ENCODE measurements around the gene ALX4.
A peak's percentile ranks its signal among the peaks of the same experiment; 100 is the strongest.

The ALX4 gene

DNA sequence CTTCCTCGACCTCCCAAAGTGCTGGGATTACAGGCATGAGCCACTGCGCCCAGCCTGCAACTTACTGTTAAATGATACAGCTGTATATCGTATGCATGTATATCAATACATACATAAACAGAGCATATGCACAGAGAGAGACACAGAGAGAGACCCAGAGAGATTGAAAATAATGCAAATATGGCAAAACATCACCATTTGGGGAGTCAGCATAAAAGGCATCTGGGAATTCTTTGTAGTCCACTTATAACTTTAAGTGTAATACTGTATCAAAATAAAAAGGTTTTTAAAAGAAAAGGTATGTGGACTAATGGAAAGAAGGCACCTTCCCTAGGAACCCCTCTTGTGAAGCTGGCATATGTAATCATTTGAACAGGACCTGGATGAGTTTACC is 21.8 kb downstream of the ALX4 start:
- Histone ChIP-seq H2BK120ac (ENCODE audit: low read depth, low read length) (no peak overlapping the region), H3K18ac (ENCODE audit: low read depth in 1 of 2, low read length in 2 of 2) (no peak overlapping the region), H3K4me1 (ENCODE audit: control insufficient read depth, insufficient read depth, low read depth, low read length) (peaks cover 8% of the 10 kb centered on the region), H2AK5ac (ENCODE audit: low read length, severe bottlenecking) (no peak overlapping the region), H3K14ac (ENCODE audit: low read length in 2 of 2) (no peak overlapping the region), H3K23ac (ENCODE audit: low read length in 2 of 2) (no peak overlapping the region), H2BK15ac (ENCODE audit: low read depth, poor library complexity, severe bottlenecking) (no peak overlapping the region), H4K91ac (ENCODE audit: low read length) (no peak overlapping the region), H3K36me3 (ENCODE audit: control insufficient read depth in 1 of 2, insufficient read depth in 2 of 2, low read depth in 1 of 2, low read length in 2 of 2) (no peaks in the 10 kb centered on the region), H3K27ac (ENCODE audit: low read length, poor library complexity, severe bottlenecking) (no peak overlapping the region), H3K4ac (ENCODE audit: low read depth in 1 of 2, low read length in 2 of 2) (no peak overlapping the region), H2BK5ac (ENCODE audit: low read depth, low read length, poor library complexity, severe bottlenecking) (no peak overlapping the region), H3K4me2 (ENCODE audit: low read length, poor library complexity, severe bottlenecking) (no peak overlapping the region), H2BK12ac (ENCODE audit: low read length in 2 of 2) (no peak overlapping the region), H3K4me3 (ENCODE audit: insufficient read depth in 1 of 2, low read depth in 1 of 2, low read length in 2 of 2) (no peak overlapping the region), H3K9me3 (ENCODE audit: control insufficient read depth, low read length) (no peaks in the 10 kb centered on the region), H3K27me3 (ENCODE audit: control insufficient read depth in 1 of 2, insufficient read depth in 1 of 2, low read length in 2 of 2) (peaks cover 5 to 18% of the 10 kb centered on the region in 2 experiments), H3K79me1 (replicated peaks; ENCODE audit: low read length, poor library complexity, severe bottlenecking) (no peaks in the 10 kb centered on the region), H2AFZ (ENCODE audit: low read depth, low read length) (no peak overlapping the region), H4K8ac (ENCODE audit: low read length) (no peak overlapping the region), H3K9ac (ENCODE audit: low read length) (no peak overlapping the region)
- DNase-seq = no peak
- WGBS = 63% methylated on average over 1 of the region's 3 CpGs

DNA sequence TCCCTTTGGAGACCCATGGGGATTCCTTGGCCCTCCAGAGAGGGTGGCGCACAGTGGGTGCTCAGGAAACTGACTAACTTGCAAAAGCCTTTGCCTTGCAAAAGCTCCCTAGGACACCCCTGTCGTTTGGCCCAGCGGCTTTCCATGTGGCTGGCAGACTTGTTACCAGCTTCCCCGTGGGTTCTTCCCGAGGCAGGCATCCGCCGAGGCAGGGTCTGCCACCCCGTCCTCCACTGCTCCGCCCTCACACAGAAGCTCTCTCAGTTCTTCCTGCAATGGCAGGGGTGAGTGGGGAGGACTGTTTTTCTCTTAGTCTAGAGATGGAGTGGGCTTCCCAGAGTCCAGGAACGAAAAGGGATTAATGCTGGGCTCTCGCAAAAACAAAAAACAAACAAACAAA is 23.0 kb downstream of the ALX4 start:
- H3K36me3 ChIP-seq (ENCODE audit: control insufficient read depth in 1 of 2, insufficient read depth in 2 of 2, low read depth in 1 of 2, low read length in 2 of 2) = no peaks in the 10 kb centered on the region
- H2AK5ac ChIP-seq (ENCODE audit: low read length, severe bottlenecking) = no peak overlapping the region
- no peak overlapping the region for H2AFZ ChIP-seq (ENCODE audit: low read depth, low read length)
- no peak overlapping the region for H3K14ac ChIP-seq (ENCODE audit: low read length in 2 of 2)
- H2BK15ac ChIP-seq (ENCODE audit: low read depth, poor library complexity, severe bottlenecking) = no peak overlapping the region
- DNase-seq = no peak
- no peak overlapping the region for H3K23ac ChIP-seq (ENCODE audit: low read length in 2 of 2)
- H4K91ac ChIP-seq (ENCODE audit: low read length) = no peak overlapping the region
- no peak overlapping the region for H3K27ac ChIP-seq (ENCODE audit: low read length, poor library complexity, severe bottlenecking)
- H3K79me1 ChIP-seq (replicated peaks; ENCODE audit: low read length, poor library complexity, severe bottlenecking) = no peaks in the 10 kb centered on the region
- H3K18ac ChIP-seq (ENCODE audit: low read depth in 1 of 2, low read length in 2 of 2) = no peak overlapping the region
- H3K4me1 ChIP-seq (ENCODE audit: control insufficient read depth, insufficient read depth, low read depth, low read length) = peaks cover 8% of the 10 kb centered on the region
- no peak overlapping the region for H3K4ac ChIP-seq (ENCODE audit: low read depth in 1 of 2, low read length in 2 of 2)
- H3K9me3 ChIP-seq (ENCODE audit: control insufficient read depth, low read length) = no peaks in the 10 kb centered on the region
- H4K8ac ChIP-seq (ENCODE audit: low read length) = no peak overlapping the region
- no peak overlapping the region for H2BK120ac ChIP-seq (ENCODE audit: low read depth, low read length)
- no peak overlapping the region for H2BK12ac ChIP-seq (ENCODE audit: low read length in 2 of 2)
- H3K4me3 ChIP-seq (ENCODE audit: insufficient read depth in 1 of 2, low read depth in 1 of 2, low read length in 2 of 2) = no peak overlapping the region
- H2BK5ac ChIP-seq (ENCODE audit: low read depth, low read length, poor library complexity, severe bottlenecking) = no peak overlapping the region
- H3K27me3 ChIP-seq (ENCODE audit: control insufficient read depth in 1 of 2, insufficient read depth in 1 of 2, low read length in 2 of 2) = peaks cover 5 to 16% of the 10 kb centered on the region in 2 experiments
- H3K4me2 ChIP-seq (ENCODE audit: low read length, poor library complexity, severe bottlenecking) = no peak overlapping the region
- no peak overlapping the region for H3K9ac ChIP-seq (ENCODE audit: low read length)
- WGBS = 78% methylated on average over 7 of the region's 11 CpGs

DNA sequence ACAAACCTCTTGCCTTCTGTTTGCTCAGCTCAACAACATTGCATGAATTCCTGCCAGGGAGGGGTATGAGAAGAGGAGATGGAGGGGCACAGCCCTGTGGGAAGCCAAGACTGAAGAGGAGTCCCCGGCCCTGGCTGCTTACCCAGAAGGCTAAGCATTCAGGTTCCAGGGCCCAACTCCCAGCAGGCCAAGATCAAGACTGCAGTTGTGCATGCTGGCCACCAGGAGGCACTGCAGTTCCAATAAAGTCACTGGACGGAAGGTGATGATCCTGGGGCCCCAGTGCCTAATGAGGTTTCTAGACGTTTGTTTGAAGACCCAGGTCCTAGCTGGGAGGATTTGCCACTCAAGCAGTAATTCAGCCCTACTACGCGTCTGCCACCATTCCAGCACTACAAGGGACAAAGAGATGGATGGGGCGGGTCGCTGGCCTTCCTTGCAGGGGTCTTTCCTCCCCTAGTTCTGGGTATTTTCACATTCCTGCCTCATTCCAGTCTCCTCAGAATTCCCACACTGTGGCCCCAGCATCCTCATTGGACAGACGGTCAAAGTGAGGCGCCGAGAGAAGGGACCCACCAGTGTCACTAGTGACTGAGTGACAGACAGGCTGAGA is 23.6 kb downstream of the ALX4 start:
- no peak overlapping the region for H2BK120ac ChIP-seq (ENCODE audit: low read depth, low read length)
- no peak overlapping the region for H2AK5ac ChIP-seq (ENCODE audit: low read length, severe bottlenecking)
- H2AFZ ChIP-seq (ENCODE audit: low read depth, low read length) = no peak overlapping the region
- no peak overlapping the region for H2BK15ac ChIP-seq (ENCODE audit: low read depth, poor library complexity, severe bottlenecking)
- H3K4me1 ChIP-seq (ENCODE audit: control insufficient read depth, insufficient read depth, low read depth, low read length) = peaks cover 8% of the 10 kb centered on the region
- 54% methylated on average over 10 of the region's 10 CpGs for WGBS
- H3K14ac ChIP-seq (ENCODE audit: low read length in 2 of 2) = no peak overlapping the region
- no peaks in the 10 kb centered on the region for H3K36me3 ChIP-seq (ENCODE audit: control insufficient read depth in 1 of 2, insufficient read depth in 2 of 2, low read depth in 1 of 2, low read length in 2 of 2)
- H4K8ac ChIP-seq (ENCODE audit: low read length) = no peak overlapping the region
- H3K27ac ChIP-seq (ENCODE audit: low read length, poor library complexity, severe bottlenecking) = no peak overlapping the region
- no peak overlapping the region for H3K4me3 ChIP-seq (ENCODE audit: insufficient read depth in 1 of 2, low read depth in 1 of 2, low read length in 2 of 2)
- no peak overlapping the region for H4K91ac ChIP-seq (ENCODE audit: low read length)
- peak overlapping the region; percentile 27 for H3K9ac ChIP-seq (ENCODE audit: low read length)
- H3K9me3 ChIP-seq (ENCODE audit: control insufficient read depth, low read length) = no peaks in the 10 kb centered on the region
- H3K18ac ChIP-seq (ENCODE audit: low read depth in 1 of 2, low read length in 2 of 2) = no peak overlapping the region
- H3K4me2 ChIP-seq (ENCODE audit: low read length, poor library complexity, severe bottlenecking) = no peak overlapping the region
- no peak overlapping the region for H2BK12ac ChIP-seq (ENCODE audit: low read length in 2 of 2)
- no peak overlapping the region for H3K4ac ChIP-seq (ENCODE audit: low read depth in 1 of 2, low read length in 2 of 2)
- DNase-seq = peak; percentile 43
- peaks cover 5 to 17% of the 10 kb centered on the region in 2 experiments for H3K27me3 ChIP-seq (ENCODE audit: control insufficient read depth in 1 of 2, insufficient read depth in 1 of 2, low read length in 2 of 2)
- H3K23ac ChIP-seq (ENCODE audit: low read length in 2 of 2) = no peak overlapping the region
- no peaks in the 10 kb centered on the region for H3K79me1 ChIP-seq (replicated peaks; ENCODE audit: low read length, poor library complexity, severe bottlenecking)
- H2BK5ac ChIP-seq (ENCODE audit: low read depth, low read length, poor library complexity, severe bottlenecking) = no peak overlapping the region

DNA sequence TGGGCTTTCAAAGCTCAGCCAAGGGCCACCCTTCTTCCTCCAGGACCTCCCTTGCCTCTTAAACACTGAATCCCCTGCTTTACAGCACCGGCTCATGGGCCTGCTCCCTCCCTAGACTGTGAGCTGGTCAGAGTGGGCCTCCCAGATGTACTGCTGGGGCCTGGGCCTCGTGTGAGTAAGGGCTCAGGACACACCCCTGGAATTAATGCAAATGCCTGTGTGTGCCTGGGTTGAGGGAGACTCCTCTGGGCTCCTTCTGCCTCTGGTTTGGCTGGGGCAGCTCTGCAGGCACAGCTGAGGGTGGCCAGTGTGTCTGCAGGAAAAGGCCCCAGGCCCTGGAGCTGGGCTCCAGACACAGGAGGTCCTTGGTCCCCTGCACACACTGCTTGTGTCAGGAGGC is 24.2 kb downstream of the ALX4 start:
- Histone ChIP-seq H3K4ac (ENCODE audit: low read depth in 1 of 2, low read length in 2 of 2) (no peak overlapping the region), H2BK15ac (ENCODE audit: low read depth, poor library complexity, severe bottlenecking) (no peak overlapping the region), H3K36me3 (ENCODE audit: control insufficient read depth in 1 of 2, insufficient read depth in 2 of 2, low read depth in 1 of 2, low read length in 2 of 2) (no peaks in the 10 kb centered on the region), H3K23ac (ENCODE audit: low read length in 2 of 2) (no peak overlapping the region), H4K8ac (ENCODE audit: low read length) (peak overlapping the region; percentile 56), H3K27me3 (ENCODE audit: control insufficient read depth in 1 of 2, insufficient read depth in 1 of 2, low read length in 2 of 2) (peaks cover 4 to 19% of the 10 kb centered on the region in 2 experiments), H2BK5ac (ENCODE audit: low read depth, low read length, poor library complexity, severe bottlenecking) (no peak overlapping the region), H3K9ac (ENCODE audit: low read length) (peak overlapping the region; percentile 27), H2AK5ac (ENCODE audit: low read length, severe bottlenecking) (no peak overlapping the region), H2AFZ (ENCODE audit: low read depth, low read length) (no peak overlapping the region), H3K9me3 (ENCODE audit: control insufficient read depth, low read length) (no peaks in the 10 kb centered on the region), H3K4me3 (ENCODE audit: insufficient read depth in 1 of 2, low read depth in 1 of 2, low read length in 2 of 2) (no peak overlapping the region), H3K4me1 (ENCODE audit: control insufficient read depth, insufficient read depth, low read depth, low read length) (peaks cover 8% of the 10 kb centered on the region), H3K4me2 (ENCODE audit: low read length, poor library complexity, severe bottlenecking) (no peak overlapping the region), H4K91ac (ENCODE audit: low read length) (peak overlapping the region; percentile 41), H2BK12ac (ENCODE audit: low read length in 2 of 2) (no peak overlapping the region), H3K14ac (ENCODE audit: low read length in 2 of 2) (no peak overlapping the region), H2BK120ac (ENCODE audit: low read depth, low read length) (no peak overlapping the region), H3K18ac (ENCODE audit: low read depth in 1 of 2, low read length in 2 of 2) (no peak overlapping the region), H3K27ac (ENCODE audit: low read length, poor library complexity, severe bottlenecking) (no peak overlapping the region), H3K79me1 (replicated peaks; ENCODE audit: low read length, poor library complexity, severe bottlenecking) (no peaks in the 10 kb centered on the region)
- no peak for DNase-seq
- WGBS = 30% methylated on average over 2 of the region's 2 CpGs
